CD4-positive, alpha-beta T cell (primary cell): ENCODE data around the gene AHCYL2. TPM values are rescaled to one million over a fixed set of nuclear protein-coding genes. Genes with fewer than 3 reads are reported as not detected.

ENCODE experiments used
- ATAC-seq: fragments of 200-7000 bp; cut with Tn5 transposase; one replicate; pipeline ENCODE4 v1.10.0; 2022; ENCODE audit warnings: mild to moderate bottlenecking; ENCODE audit not compliant: poor library complexity
- CTCF ChIA-PET: fragments of 350-600 bp; sonication (Branson Sonifier 250); formaldehyde crosslinking; loops from one replicate; lab custom pipeline; 2021; ENCODE audit warnings: antibody characterized with exemption, inconsistent platforms; lab: Charles Lee
- POLR2A ChIA-PET: fragments of 350-600 bp; sonication (Branson Sonifier 250); formaldehyde crosslinking; loops from one replicate; lab custom pipeline; 2021; ENCODE audit warnings: antibody characterized with exemption, inconsistent platforms; lab: Charles Lee
- DNase-seq, 14 experiments: peaks; one replicate each; pipeline ENCODE4 v3.0.0-alpha.2; 2013 to 2020; ENCODE audit warnings: mixed read lengths in 2 of 14
- H3K27ac ChIP-seq, 2 donors: one replicate each; pipeline versions ENCODE4 v1.5.1 to v1.7.0; 2013; ENCODE audit warnings: low read length in 2 of 2, low read depth in 1 of 2, mild to moderate bottlenecking in 1 of 2
- H3K27me3 ChIP-seq, 2 experiments: 1 replicate in 1 of 2; 2 replicates in 1 of 2; pipeline versions ENCODE4 v1.6.1 to v1.7.0; 2013; ENCODE audit warnings: low read length in 2 of 2, control low read depth in 1 of 2, mild to moderate bottlenecking in 1 of 2, moderate library complexity in 1 of 2; ENCODE audit not compliant: insufficient read depth in 2 of 2, control insufficient read depth in 1 of 2
- H3K36me3 ChIP-seq: one replicate; pipeline ENCODE4 v1.6.1; 2013; ENCODE audit warnings: low read length, control low read depth; ENCODE audit not compliant: insufficient read depth
- H3K4me1 ChIP-seq: one replicate; pipeline ENCODE4 v1.6.1; 2013; ENCODE audit warnings: low read length, control low read depth; ENCODE audit not compliant: insufficient read depth
- H3K4me3 ChIP-seq: one replicate; pipeline ENCODE4 v1.5.1; 2013; ENCODE audit warnings: mild to moderate bottlenecking, low read length, moderate library complexity
- H3K9me3 ChIP-seq, 2 experiments: 1 replicate in 1 of 2; 2 replicates in 1 of 2; pipeline versions ENCODE4 v1.6.1 to v1.7.0; 2013; ENCODE audit warnings: low read length in 2 of 2, mild to moderate bottlenecking in 2 of 2, control low read depth in 1 of 2, moderate library complexity in 1 of 2; ENCODE audit not compliant: control insufficient read depth in 1 of 2, insufficient read depth in 1 of 2
- H3K27ac Mint-ChIP-seq: one replicate; pipeline ENCODE4 v1.8.0; 2020; ENCODE audit warnings: mixed read lengths
- H3K27me3 Mint-ChIP-seq: one replicate; pipeline ENCODE4 v1.8.0; 2021; ENCODE audit warnings: mixed read lengths
- H3K36me3 Mint-ChIP-seq: one replicate; pipeline ENCODE4 v1.8.0; 2021; ENCODE audit warnings: low read depth, mixed read lengths
- H3K4me1 Mint-ChIP-seq: one replicate; pipeline ENCODE4 v1.8.0; 2021; ENCODE audit warnings: low read depth, mixed read lengths
- H3K4me3 Mint-ChIP-seq: one replicate; pipeline ENCODE4 v1.8.0; 2020; ENCODE audit warnings: mild to moderate bottlenecking, mixed read lengths
- H3K9me3 Mint-ChIP-seq: one replicate; pipeline ENCODE4 v1.8.0; 2020; ENCODE audit warnings: mixed read lengths
- CTCF ChIP-seq: fragments of 200-600 bp; IDR thresholded peaks from one replicate; pipeline ENCODE4 v1.8.0; 2022; ENCODE audit warnings: antibody characterized with exemption, mild to moderate bottlenecking
- intact Hi-C, 2 experiments: fragments of 100-400 bp; cut with DNase I in 1 of 2; cut with micrococcal nuclease in 1 of 2; formaldehyde crosslinking; loops; one replicate each; pipeline versions ENCODE4 v1.15.1 to v1.9.0; 2023 to 2025; cut with DNase I, micrococcal nuclease
- total RNA-seq, 174 experiments: library from RNA in 2 of 174; stranded (reverse) in 2 of 174; gene quantifications; one replicate each; pipeline ENCODE4 v1.2.3 and lab custom pipeline; 2021 to 2026

The AHCYL2 gene
- total RNA-seq, 2 experiments from 2014 or later, result 5.8 to 6.0 TPM

GRCh38 chr7:129394101-129394500 is 169.3 kb downstream of the AHCYL2 start:
- Mint-ChIP-seq H3K27me3 (no peaks in the 10 kb centered on the region), H3K4me3 (no peak overlapping the region), H3K27ac (no peak overlapping the region), H3K4me1 (no peaks in the 10 kb centered on the region), H3K36me3 (peaks cover 67% of the 10 kb centered on the region), H3K9me3 (no peaks in the 10 kb centered on the region)
- no peaks in the 10 kb centered on the region for H3K9me3 ChIP-seq
- DNase-seq (no peak), ATAC-seq (no peak)
- no peaks in the 10 kb centered on the region for H3K27me3 ChIP-seq
- CTCF ChIA-PET, result no interaction called here
- no peaks in the 10 kb centered on the region for H3K4me1 ChIP-seq
- H3K4me3 ChIP-seq, result no peak overlapping the region
- POLR2A ChIA-PET, result no interaction called here
- intact Hi-C loops, result no loop called here
- no peak for TF ChIP-seq CTCF
- H3K36me3 ChIP-seq, result peaks cover 22% of the 10 kb centered on the region
- H3K27ac ChIP-seq, result no peak overlapping the region

- Histone ChIP-seq H3K27ac (no peak overlapping the region), H3K4me3 (no peak overlapping the region), H3K27me3 (no peaks in the 10 kb centered on the region), H3K4me1 (no peaks in the 10 kb centered on the region), H3K36me3 (peaks cover 16% of the 10 kb centered on the region), H3K9me3 (no peaks in the 10 kb centered on the region)
- Mint-ChIP-seq H3K4me1 (no peaks in the 10 kb centered on the region), H3K36me3 (peaks cover 68% of the 10 kb centered on the region), H3K27me3 (no peaks in the 10 kb centered on the region), H3K27ac (no peak overlapping the region), H3K4me3 (no peak overlapping the region), H3K9me3 (no peaks in the 10 kb centered on the region)
- no peak for DNase-seq
- no peak for ATAC-seq
- intact Hi-C loops, result no loop called here
- TF ChIP-seq CTCF, result no peak
- CTCF ChIA-PET, result no interaction called here
- POLR2A ChIA-PET, result no interaction called here
Observed at GRCh38 chr7:129394982-129395914, 170.4 kb downstream of the AHCYL2 start.

GRCh38 chr7:129401228-129401966 is 176.6 kb downstream of the AHCYL2 start:
- no peaks in the 10 kb centered on the region for H3K4me1 ChIP-seq
- intact Hi-C loops, result no loop called here
- no peaks in the 10 kb centered on the region for H3K9me3 Mint-ChIP-seq
- DNase-seq (peak in 2 of 14 experiments; percentile 11 to 22), ATAC-seq (no peak)
- H3K36me3 Mint-ChIP-seq, result peaks cover 76% of the 10 kb centered on the region
- peaks cover 38% of the 10 kb centered on the region for H3K36me3 ChIP-seq
- ChIA-PET CTCF (interaction anchor here (0.6 to 1.5 kb wide), 3 partner anchors 12 to 362 kb away, joined by 3 to 5 read pairs (median 4); no protein-coding TSS in a partner anchor), POLR2A (interaction anchor here (0.7 kb wide), 1 partner anchor 12 kb away, joined by 3 read pairs; no protein-coding TSS in a partner anchor)
- H3K4me1 Mint-ChIP-seq, result no peaks in the 10 kb centered on the region
- no peak overlapping the region for H3K4me3 ChIP-seq
- H3K9me3 ChIP-seq, result no peaks in the 10 kb centered on the region
- H3K4me3 Mint-ChIP-seq, result no peak overlapping the region
- no peaks in the 10 kb centered on the region for H3K27me3 Mint-ChIP-seq
- no peak overlapping the region for H3K27ac Mint-ChIP-seq
- H3K27me3 ChIP-seq, result no peaks in the 10 kb centered on the region
- no peak overlapping the region for H3K27ac ChIP-seq
- TF ChIP-seq CTCF, result no peak
